ENCODE measurements around the gene AHNAK2.
"Not testable (repeated sequence)": the region's sequence is repeated elsewhere in the genome, so short reads cannot be mapped to it uniquely, and the experiment has no call there.

AHNAK2 gene

DNA sequence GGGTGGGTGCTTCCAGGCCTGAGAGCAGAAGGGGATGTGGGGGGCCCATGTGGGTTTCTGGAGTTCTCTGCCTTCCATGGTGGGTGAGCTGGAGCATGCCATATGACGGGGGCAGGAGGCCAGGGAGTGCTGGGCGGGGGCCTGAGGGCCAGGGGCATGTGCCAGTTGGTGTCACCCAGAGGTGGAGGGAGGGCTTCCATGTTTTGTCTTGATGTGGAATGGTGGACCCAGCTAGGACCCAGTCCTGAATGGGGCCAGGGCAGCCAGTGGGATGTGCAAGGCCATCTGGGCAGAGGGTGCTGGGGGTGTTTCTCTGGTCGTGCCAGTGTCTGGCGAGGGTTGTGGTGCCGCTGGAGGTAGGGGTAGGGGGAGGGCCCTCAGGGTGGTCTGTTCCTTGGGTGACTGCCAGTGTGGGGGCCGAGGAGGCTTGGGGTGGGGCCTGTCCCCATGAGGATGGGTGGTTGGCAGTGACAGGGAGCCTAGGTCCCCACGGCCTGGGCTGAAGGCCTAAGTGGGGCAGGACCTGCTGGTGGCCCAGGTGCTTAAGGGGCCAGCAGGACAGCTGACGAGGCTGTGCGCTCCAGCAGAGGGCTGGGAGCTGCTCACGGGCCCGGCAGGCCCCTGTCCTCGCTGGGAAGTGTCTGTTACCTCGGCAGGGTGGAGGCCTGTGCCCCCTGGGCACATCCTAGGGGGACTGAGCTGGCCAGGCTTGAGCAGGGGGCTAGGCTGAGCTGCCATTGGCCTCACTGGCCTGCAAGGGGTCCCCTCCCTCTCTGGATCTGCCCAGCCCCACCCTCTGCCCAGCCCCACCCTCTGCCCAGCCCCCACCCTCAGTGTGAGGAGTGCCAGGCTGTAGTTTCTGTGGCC is 86.3 kb downstream of the AHNAK2 start:
- H3K27ac ChIP-seq, result no peak overlapping the region
- H3K36me3 ChIP-seq, result peaks cover 9% of the 10 kb centered on the region
- no peaks in the 10 kb centered on the region for H3K9me3 ChIP-seq (ENCODE audit: severe bottlenecking)
- TF ChIP-seq, protein P1, sequence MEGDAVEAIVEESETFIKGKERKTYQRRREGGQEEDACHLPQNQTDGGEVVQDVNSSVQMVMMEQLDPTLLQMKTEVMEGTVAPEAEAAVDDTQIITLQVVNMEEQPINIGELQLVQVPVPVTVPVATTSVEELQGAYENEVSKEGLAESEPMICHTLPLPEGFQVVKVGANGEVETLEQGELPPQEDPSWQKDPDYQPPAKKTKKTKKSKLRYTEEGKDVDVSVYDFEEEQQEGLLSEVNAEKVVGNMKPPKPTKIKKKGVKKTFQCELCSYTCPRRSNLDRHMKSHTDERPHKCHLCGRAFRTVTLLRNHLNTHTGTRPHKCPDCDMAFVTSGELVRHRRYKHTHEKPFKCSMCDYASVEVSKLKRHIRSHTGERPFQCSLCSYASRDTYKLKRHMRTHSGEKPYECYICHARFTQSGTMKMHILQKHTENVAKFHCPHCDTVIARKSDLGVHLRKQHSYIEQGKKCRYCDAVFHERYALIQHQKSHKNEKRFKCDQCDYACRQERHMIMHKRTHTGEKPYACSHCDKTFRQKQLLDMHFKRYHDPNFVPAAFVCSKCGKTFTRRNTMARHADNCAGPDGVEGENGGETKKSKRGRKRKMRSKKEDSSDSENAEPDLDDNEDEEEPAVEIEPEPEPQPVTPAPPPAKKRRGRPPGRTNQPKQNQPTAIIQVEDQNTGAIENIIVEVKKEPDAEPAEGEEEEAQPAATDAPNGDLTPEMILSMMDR (IDR thresholded peaks at IDR 0.05; ENCODE audit: low read depth, low read length), result no peak
- no peak overlapping the region for H3K4me3 ChIP-seq (ENCODE audit: low read depth, low read length)
- DNase-seq, result peak; percentile 7
- H3K27me3 ChIP-seq (ENCODE audit: insufficient read depth, low read depth, severe bottlenecking), result no peaks in the 10 kb centered on the region

DNA sequence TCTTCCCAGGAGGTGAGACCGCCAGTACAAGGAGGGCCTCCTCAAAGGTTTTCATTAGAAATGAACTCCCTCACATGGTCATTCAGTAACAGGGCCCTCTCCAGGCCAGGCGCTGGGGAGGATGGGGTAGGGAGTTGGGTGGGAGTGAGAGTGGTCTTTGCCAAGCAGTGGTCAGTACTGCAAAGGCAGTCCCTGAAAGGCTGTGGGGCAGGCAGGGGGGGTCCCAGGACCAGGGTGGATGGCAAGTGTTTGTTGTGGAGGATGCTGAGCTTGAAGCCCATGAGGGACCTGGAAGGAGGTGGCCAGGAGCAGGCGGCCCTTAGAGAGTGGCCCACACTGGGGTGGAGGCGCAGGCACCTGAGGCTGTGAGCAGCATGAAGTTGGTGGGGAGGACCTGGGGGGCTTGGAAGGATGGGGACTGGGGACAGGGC is 87.0 kb downstream of the AHNAK2 start:
- Histone ChIP-seq H3K4me3 (ENCODE audit: low read depth, low read length) (no peak overlapping the region), H3K27ac (no peak overlapping the region), H3K9me3 (ENCODE audit: severe bottlenecking) (no peaks in the 10 kb centered on the region), H3K36me3 (peaks cover 14% of the 10 kb centered on the region), H3K27me3 (ENCODE audit: insufficient read depth, low read depth, severe bottlenecking) (no peaks in the 10 kb centered on the region)
- TF ChIP-seq, protein P1 (IDR thresholded peaks at IDR 0.05; ENCODE audit: low read depth, low read length), result no peak
- no peak for DNase-seq

DNA sequence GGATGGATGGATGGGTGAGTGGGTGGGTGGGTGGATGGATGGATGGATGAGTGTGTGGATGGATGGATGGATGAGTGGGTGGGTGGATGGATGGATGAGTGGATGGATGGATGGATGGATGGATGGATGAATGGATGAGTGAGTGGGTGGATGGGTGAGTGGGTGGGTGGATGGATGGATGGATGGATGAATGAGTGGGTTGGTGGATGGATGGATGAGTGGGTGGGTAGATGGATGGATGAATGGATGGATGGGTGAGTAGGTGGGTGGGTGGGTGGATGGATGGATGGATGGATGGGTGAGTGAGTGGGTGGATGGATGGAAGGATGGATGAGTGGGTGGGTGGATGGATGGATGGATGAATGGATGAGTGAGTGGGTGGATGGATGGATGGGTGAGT is 87.9 kb downstream of the AHNAK2 start:
- H3K4me3 ChIP-seq (ENCODE audit: low read depth, low read length); H3K27ac ChIP-seq; DNase-seq; H3K27me3 ChIP-seq (ENCODE audit: insufficient read depth, low read depth, severe bottlenecking); H3K9me3 ChIP-seq (ENCODE audit: severe bottlenecking): not testable (repeated sequence)
- peaks cover 20% of the 10 kb centered on the region for H3K36me3 ChIP-seq

DNA sequence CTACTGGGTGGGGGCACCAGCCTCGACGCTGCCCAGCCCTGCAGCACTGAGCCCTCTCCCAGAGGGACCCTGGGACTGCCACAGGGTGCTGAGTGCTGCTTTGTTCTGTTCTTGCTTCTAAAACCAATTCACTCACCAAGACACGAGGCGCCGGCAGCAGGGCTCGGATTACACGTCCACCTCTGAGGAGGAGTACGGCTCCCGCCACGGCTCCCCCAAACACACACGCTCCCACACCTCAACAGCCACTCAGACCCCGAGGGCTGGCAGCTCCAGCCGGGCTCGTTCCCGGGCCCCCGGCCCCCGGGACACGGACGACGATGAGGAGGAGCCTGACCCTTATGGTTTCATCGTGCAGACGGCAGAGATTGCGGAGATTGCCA is 88.8 kb downstream of the AHNAK2 start:
- no peaks in the 10 kb centered on the region for H3K27me3 ChIP-seq (ENCODE audit: insufficient read depth, low read depth, severe bottlenecking)
- H3K9me3 ChIP-seq (ENCODE audit: severe bottlenecking), result no peaks in the 10 kb centered on the region
- DNase-seq, result no peak
- H3K27ac ChIP-seq, result no peak overlapping the region
- H3K36me3 ChIP-seq, result peaks cover 20% of the 10 kb centered on the region
- TF ChIP-seq, protein P1 (IDR thresholded peaks at IDR 0.05; ENCODE audit: low read depth, low read length), result no peak
- H3K4me3 ChIP-seq (ENCODE audit: low read depth, low read length), result no peak overlapping the region

DNA sequence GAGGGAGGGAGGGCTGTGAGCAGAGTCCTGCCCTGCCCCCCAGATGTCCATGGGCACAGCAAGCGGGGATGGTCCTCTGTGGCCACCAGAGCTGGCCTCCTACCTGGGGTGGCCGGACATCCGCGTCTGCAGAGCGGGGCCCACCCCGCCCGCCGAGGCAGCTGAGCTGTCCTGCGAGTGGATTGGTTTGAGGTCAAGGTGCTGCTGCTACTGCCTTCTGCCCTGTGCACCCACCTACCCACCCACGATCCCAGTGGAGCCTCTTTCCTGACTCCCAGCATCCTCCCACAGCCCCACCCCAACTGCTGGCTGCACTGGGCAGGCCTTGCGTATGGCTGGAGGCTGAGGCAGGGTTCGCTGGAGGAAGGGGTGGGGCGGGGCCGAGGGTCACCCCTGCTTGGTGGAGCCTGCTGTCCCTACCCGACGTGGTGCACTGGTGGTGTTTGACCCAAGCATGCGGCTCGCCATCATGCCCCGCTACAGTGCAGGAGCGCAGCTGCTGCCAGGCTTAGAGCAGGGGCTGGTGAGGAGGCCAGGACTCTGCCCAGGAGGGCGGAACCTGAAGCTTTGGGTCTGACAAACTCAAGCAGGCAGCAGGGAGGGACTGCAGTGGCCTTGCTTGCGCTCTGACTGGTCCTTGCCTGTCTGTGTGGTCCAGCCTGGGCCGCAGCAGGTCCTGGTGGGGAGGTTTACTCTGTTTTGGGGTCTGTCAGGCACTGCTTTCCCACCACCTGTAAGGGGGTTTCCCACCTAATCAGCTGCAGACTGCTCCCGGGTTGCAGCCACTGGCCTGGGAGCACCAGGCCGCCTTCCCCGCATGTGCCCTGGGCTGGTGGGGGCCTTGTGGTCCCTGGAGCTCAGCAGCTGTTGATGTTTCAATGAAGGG is 89.4 kb downstream of the AHNAK2 start:
- TF ChIP-seq, protein P1 (IDR thresholded peaks at IDR 0.05; ENCODE audit: low read depth, low read length), result no peak
- no peaks in the 10 kb centered on the region for H3K27me3 ChIP-seq (ENCODE audit: insufficient read depth, low read depth, severe bottlenecking)
- peaks cover 23% of the 10 kb centered on the region for H3K36me3 ChIP-seq
- no peak overlapping the region for H3K27ac ChIP-seq
- no peaks in the 10 kb centered on the region for H3K9me3 ChIP-seq (ENCODE audit: severe bottlenecking)
- H3K4me3 ChIP-seq (ENCODE audit: low read depth, low read length), result no peak overlapping the region
- no peak for DNase-seq

Measured in WERI-Rb-1 (cell line).